HL-60/S4 treated with phorbol 12-myristate 13-acetate at 8.2 ng/mL for 4 days and 3 days (cell line): ENCODE data around the gene PIK3C3.
"Not testable (repeated sequence)": the region's sequence is repeated elsewhere in the genome, so short reads cannot be mapped to it uniquely, and the experiment has no call there.

ENCODE experiments used
- in situ Hi-C: fragments of 300-500 bp; cut with MboI; formaldehyde crosslinking; loops from 2 replicates; pipeline ENCODE4 v1.15.0; 2022; ENCODE audit warnings: low sequenced_read_pairs

Gene PIK3C3

GRCh38 chr18:42068030-42068429, 113.0 kb downstream of the PIK3C3 start:
- in situ Hi-C loops = no loop called here

GRCh38 chr18:42069036-42069435, 114.0 kb downstream of the PIK3C3 start:
- in situ Hi-C loops = no loop called here

GRCh38 chr18:42072407-42072806, 117.4 kb downstream of the PIK3C3 start:
- in situ Hi-C loops = no loop called here

GRCh38 chr18:42074704-42075103, 119.7 kb downstream of the PIK3C3 start:
- in situ Hi-C loops = no loop called here

- in situ Hi-C loops = no loop called here
Measured at GRCh38 chr18:42078711-42079110, 123.7 kb downstream of the PIK3C3 start.

GRCh38 chr18:42080340-42080739, 125.3 kb downstream of the PIK3C3 start:
- in situ Hi-C loops = no loop called here

GRCh38 chr18:42082415-42083234, 127.6 kb downstream of the PIK3C3 start:
- in situ Hi-C loops = no loop called here

GRCh38 chr18:42086288-42086687, 131.3 kb downstream of the PIK3C3 start:
- in situ Hi-C loops = no loop called here

GRCh38 chr18:42087235-42087634, 132.2 kb downstream of the PIK3C3 start:
- in situ Hi-C loops = no loop called here

- in situ Hi-C loops = no loop called here
Measured at GRCh38 chr18:42087876-42088275, 132.8 kb downstream of the PIK3C3 start.

GRCh38 chr18:42092848-42093247, 137.8 kb downstream of the PIK3C3 start:
- in situ Hi-C loops = no loop called here

GRCh38 chr18:42094875-42095274, 139.8 kb downstream of the PIK3C3 start:
- in situ Hi-C loops = no loop called here

- in situ Hi-C loops = no loop called here
Measured at GRCh38 chr18:42095732-42096377, 140.8 kb downstream of the PIK3C3 start.

- in situ Hi-C loops = no loop called here
Measured at GRCh38 chr18:42100248-42100647, 145.2 kb downstream of the PIK3C3 start.

GRCh38 chr18:42100911-42101310, 145.9 kb downstream of the PIK3C3 start:
- in situ Hi-C loops = no loop called here

- in situ Hi-C loops = no loop called here
Measured at GRCh38 chr18:42105394-42105793, 150.4 kb downstream of the PIK3C3 start.

- in situ Hi-C loops = no loop called here
Measured at GRCh38 chr18:42106784-42107183, 151.8 kb downstream of the PIK3C3 start.

- in situ Hi-C loops = no loop called here
Measured at GRCh38 chr18:42107287-42107686, 152.3 kb downstream of the PIK3C3 start.

GRCh38 chr18:42107691-42108450, 152.8 kb downstream of the PIK3C3 start:
- in situ Hi-C loops = no loop called here

GRCh38 chr18:42112147-42112546, 157.1 kb downstream of the PIK3C3 start:
- in situ Hi-C loops = not testable (repeated sequence)

GRCh38 chr18:42112657-42113420, 157.8 kb downstream of the PIK3C3 start:
- in situ Hi-C loops = no loop called here
